Posterior vena cava (tissue), 2 donors: ENCODE results near the gene ADAP1. TPM values are rescaled to one million over a fixed set of nuclear protein-coding genes. Genes with fewer than 3 reads are reported as not detected.
"Not testable (repeated sequence)": the region's sequence is repeated elsewhere in the genome, so short reads cannot be mapped to it uniquely, and the experiment has no call there.

ENCODE experiments used
- DNase-seq: peaks from one replicate; pipeline ENCODE4 v3.0.0-alpha.2; 2020; ENCODE audit warnings: low spot score
- intact Hi-C, 2 donors: fragments of 100-400 bp; cut with DNase I; formaldehyde crosslinking; loops; one replicate each; pipeline versions ENCODE4 v1.14.1 to v1.14.2; 2022 to 2023
- total RNA-seq, 2 donors: library from RNA; stranded (reverse); fragmentation: NEBNext Ultra II Directional; extraction: Animal tissue kit (Norgen Biotek cat#: 25700); gene quantifications; one replicate each; pipeline ENCODE4 v1.2.1, GENCODE V29; 2021
- donor health status: DM: yes; HTN: yes; CAD: no.
- donor health status: DM: yes; HTN: yes; CAD: no.

ADAP1 gene
- total RNA-seq, 2 donors from 2014 or later: 16.3 to 17.8 TPM

- peak; percentile 78 for DNase-seq
- intact Hi-C loops: no loop called here
These were observed 9.0 kb upstream of the ADAP1 start for GRCh38 chr7:963236-964078.

GRCh38 chr7:962401-963081 lies 8.1 kb upstream of the ADAP1 start:
- peak; percentile 67 for DNase-seq
- intact Hi-C loops: no loop called here

- DNase-seq: peak; percentile 52
- intact Hi-C loops: no loop called here
These were observed 7.3 kb upstream of the ADAP1 start for GRCh38 chr7:961546-962400.

DNA sequence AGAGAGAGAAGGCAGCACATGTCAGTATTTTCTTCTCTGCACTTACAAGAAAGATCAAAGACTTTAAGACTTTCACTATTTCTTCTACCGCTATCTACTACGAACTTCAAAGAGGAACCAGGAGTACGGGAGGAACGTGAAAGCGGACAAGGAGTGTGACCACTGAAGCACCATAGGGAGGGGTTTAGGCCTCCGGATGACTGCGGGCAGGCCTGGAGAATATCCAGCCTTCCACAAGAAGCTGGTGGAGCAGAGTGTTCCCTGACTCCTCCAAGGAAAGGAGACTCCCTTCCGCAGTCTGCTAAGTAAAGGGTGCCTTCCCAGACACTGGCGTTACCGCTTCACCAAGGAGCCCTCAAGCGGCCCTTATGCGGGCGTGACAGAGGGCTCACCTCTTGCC lies 6.5 kb upstream of the ADAP1 start:
- DNase-seq: peak; percentile 38
- intact Hi-C loops: not testable (repeated sequence)

GRCh38 chr7:960269-960871 lies 5.9 kb upstream of the ADAP1 start:
- intact Hi-C loops: no loop called here
- DNase-seq: peak; percentile 74

DNA sequence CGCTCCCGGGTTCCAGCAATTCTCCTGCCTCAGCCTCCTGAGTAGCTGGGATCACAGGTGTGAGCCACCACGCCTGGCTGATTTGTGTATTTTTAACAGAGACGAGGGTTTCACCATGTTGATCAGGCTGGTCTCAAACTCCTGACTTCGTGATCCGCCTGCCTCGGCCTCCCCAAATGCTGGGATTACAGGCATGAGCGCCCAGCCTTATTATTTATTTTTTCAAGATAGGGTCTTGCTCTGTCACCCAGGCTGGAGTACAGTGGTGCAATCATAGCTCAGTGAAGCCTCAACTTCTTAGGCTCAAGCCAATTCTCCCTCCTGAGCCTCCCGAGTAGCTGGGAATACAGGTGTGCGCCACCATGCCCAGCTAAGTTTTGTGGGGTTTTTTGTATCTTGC lies 5.3 kb upstream of the ADAP1 start:
- not testable (repeated sequence) for DNase-seq
- intact Hi-C loops: loop anchor here in 1 of 2 donors (10.0 kb wide), 1 partner anchor 175 kb away; no protein-coding TSS in a partner anchor

DNA sequence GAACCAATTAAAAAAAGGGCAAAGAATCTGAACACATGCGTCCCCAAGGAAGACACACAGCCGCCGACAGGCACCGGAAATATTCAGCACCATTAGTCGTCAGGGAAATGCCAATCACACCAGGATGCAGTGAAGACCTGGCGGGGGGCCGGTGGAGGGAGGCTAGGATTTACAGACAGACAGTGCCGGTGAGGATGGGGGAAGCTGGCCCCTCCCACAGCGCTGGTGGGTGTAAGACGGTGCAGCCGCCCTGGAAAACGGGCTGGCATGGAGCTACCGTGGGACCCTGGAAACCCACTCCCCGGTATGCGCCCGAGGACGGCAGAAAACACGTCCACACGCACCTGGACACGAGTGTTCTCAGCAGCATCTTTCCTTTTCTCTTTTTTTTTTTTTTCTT lies 4.8 kb upstream of the ADAP1 start:
- DNase-seq: peak; percentile 53
- intact Hi-C loops: loop anchor here in 1 of 2 donors (10.0 kb wide), 1 partner anchor 174 kb away; no protein-coding TSS in a partner anchor

DNA sequence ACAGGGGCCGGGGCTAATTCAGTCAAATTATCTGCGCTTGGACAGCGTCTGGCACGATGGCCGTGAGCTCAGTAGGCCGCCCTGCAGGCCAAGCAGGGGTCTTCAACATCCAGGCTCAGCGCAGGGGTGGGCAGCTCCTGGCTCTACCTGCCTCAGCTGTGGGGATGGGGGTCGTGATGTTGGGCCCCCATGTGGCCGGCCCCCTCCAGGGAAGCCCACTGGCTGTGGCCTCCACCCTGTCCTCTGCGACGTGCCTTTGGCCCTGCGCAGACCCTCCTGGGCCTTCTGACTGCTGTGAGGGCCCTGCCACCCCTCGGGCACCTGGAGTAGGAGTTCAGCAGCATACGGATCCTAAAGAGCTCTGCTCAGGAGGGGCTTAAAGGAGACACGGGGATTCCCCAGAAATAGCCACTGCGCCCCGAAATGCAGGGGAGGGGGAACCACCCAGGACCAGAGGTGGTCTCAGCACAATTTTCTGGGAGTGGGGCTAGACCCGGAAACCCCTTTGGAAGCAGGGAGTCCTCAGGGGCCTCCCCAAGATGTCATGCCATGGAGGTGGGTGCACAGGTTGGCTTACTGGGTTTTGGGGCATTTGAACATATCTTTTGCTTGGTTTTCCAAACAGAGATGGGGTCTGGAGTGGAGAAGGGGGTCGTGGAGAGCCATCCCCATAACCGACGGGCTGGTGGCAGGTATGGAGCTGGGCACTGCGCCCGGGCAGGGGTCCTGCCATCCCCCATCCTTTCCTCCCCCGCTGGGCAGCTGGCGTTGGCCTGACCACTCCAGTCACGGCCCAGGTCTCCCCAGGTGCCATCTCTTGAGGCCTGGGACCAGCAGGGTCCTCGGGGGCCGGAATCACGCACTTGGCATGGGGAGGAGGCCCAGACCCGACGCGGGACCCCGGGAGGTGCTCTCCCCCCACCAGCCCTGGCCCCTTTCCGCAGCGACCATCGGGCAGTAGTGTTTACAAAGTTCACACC lies 4.0 kb upstream of the ADAP1 start:
- peak; percentile 71 for DNase-seq
- intact Hi-C loops: loop anchor here in 1 of 2 donors (10.0 kb wide), 1 partner anchor 174 kb away; no protein-coding TSS in a partner anchor

GRCh38 chr7:957418-958220 lies 3.1 kb upstream of the ADAP1 start:
- peak; percentile 87 for DNase-seq
- intact Hi-C loops: loop anchor here in 1 of 2 donors (10.0 kb wide), 1 partner anchor 173 kb away; no protein-coding TSS in a partner anchor

DNA sequence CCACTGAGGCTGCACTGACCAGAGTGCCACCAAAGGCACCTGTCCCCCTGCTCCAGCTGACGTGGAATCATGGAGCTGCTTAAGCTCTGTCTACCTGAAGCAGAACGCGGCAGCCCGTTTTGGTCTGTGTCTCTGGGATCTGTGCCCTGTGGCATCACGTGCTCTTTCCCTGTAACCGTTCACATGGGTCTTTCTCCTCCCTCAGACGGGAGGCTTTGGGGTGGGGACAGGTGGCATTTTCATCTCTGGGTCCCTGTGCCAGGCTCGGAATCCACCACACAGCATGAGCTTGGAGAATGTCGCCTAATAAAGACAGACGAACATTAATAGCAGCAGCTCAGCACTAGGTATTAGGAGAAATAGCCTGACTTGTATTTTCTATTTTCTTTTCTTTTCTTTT lies 1.6 kb upstream of the ADAP1 start:
- DNase-seq: peak; percentile 68
- intact Hi-C loops: loop anchor here in 1 of 2 donors (10.0 kb wide), 1 partner anchor 171 kb away; no protein-coding TSS in a partner anchor

- peak; percentile 92 for DNase-seq
- intact Hi-C loops: loop anchor here in 1 of 2 donors (10.0 kb wide), 1 partner anchor 169 kb away; no protein-coding TSS in a partner anchor
These were observed 743 bp downstream of the ADAP1 start for GRCh38 chr7:953547-954327.

DNA sequence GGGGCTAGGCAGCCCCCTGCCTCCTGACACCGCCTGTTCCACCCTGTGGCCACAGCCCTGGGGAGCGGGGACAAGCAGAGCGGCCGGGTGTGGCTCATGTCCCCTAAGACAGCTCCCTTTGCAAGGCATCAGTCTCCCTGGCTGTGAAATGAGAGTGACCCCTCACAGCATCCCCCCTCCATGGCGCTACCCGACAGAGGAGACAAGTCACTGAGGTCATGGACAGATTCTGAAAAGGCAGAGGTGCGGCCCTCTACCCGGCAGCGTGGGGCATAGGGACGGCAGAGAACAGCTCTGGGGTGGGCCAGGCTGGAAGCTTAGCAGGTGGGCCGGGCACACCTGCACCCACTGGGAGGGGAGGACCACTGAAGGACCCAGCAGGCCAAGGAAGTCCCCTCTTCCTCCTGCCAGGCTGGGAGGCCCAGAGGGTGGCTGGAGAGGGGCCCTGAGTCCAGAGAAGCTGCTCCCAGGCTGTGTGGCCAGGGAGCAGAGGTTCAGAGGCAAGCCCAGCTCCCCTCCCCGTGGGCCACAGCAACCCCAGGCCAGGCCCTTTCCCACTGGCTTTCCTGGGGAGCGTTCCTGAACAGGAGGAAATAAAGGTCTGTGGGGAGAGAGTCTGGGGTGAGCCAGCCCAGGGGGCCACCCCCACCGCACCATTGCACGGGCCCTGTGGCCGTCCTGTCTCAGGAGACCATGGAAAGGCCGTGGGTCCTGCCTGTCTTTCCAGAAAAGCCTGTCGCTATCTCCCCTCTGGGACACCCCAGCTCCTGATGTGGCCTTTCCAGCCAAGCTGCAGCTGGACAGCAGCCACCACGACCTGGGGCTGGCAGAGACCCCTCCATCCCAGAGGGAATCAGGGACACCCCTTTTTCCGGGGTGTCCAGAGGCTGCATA lies 1.7 kb downstream of the ADAP1 start:
- peak; percentile 74 for DNase-seq
- intact Hi-C loops: loop anchor here in 1 of 2 donors (10.0 kb wide), 1 partner anchor 168 kb away; no protein-coding TSS in a partner anchor

GRCh38 chr7:951881-952547 lies 2.5 kb downstream of the ADAP1 start:
- intact Hi-C loops: loop anchor here in 1 of 2 donors (10.0 kb wide), 1 partner anchor 167 kb away; no protein-coding TSS in a partner anchor
- DNase-seq: peak; percentile 75
